COLO829 (cell line): ENCODE measurements around the gene MT1B.

Experiments used
- DNase-seq: peaks from one replicate; pipeline ENCODE4 v3.0.0; 2012; ENCODE audit warnings: low spot score

The MT1B gene

GRCh38 chr16:56684926-56685590 is 33.4 kb downstream of the MT1B start:
- DNase-seq = no peak

GRCh38 chr16:56686758-56687157 is 35.1 kb downstream of the MT1B start:
- DNase-seq = no peak

GRCh38 chr16:56688762-56689161 is 37.1 kb downstream of the MT1B start:
- DNase-seq = no peak

GRCh38 chr16:56689171-56689570 is 37.5 kb downstream of the MT1B start:
- no peak for DNase-seq

DNA sequence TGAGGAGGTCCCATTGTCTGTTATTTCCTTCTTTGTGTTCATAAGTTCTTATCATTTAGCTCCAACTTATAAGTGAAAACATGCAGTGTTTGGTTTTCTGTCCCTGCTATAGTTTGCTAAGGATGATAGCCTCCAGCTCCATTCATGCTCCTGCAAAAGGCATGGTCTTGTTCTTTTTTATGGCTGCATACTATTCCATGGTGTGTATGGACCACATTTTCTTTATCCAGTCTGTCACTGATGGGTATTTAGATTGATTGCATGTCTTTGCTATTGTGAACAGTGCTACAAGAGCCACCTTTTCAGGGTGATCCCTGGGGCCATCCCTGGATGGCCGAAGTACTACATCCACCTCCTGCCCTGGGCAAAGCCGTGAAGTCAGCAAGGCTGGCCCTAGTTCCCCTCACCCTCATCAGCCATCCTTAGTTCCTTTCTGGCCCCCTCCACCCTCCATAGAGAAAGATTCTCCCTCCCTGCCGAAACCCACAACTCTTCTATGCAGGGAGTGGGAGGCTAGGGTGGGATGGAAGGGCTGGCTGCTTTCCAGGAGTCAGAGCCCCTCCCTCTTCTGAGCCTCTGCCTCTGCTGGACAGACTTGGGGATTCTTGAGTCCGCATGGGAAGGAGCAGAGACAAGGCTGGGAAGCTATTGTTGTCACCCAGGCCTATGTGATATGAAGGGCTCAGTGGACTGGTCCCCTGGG is 38.9 kb downstream of the MT1B start:
- no peak for DNase-seq

- peak; percentile 42 for DNase-seq
Measured at GRCh38 chr16:56691885-56692284, 40.2 kb downstream of the MT1B start.

DNA sequence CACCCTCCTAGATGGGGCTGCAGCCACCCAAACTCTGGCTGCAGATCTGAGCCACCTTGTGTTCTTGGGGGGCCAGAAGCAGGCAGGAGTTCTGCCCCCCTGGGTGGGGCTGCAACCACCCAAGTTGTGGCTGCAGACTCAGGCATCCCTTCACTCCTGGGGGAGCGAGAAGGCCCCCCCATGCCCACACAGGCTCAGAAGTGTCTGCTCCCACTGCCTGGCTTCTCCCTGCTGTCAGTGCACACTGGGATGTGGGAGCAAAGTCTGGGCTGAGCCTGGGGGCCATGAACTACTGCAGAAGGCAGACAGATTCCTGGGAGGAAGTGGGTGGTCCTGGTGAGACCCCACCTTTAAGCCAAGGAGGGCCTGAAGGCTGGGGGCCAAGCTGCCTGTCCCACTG is 43.6 kb downstream of the MT1B start:
- DNase-seq = no peak

DNA sequence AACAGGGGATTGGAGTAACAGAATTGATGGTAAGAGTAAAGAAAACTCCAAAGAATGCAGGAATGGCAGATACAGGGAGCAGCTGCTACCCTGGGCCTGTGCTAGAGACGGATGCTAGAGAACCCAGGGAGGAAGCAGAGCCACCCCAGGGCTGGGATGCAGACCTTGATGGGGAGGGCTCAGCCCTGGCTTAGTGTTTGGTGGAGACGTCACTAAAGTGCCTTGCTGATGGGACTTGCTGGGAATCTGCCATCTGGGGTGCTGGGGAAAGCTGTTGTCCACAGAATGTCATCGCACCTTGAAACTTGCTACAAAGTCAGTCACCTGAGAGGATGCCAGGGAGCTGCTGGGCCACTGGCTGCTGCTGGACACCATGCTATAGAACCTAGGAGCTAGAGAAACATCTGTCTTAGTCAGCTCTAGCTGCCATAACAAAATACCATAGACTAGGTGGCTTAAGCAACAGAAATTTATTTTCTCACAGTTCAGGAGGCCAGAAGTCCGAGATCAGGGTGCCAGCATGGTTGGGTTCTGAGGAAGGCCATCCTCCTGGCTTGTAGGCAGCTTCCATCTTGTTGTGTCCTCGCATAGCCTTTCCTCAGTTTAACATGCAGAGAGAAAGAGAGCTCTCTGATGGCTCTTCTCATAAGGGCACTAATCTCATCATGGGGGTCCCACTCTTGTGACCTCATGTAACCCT is 45.9 kb downstream of the MT1B start:
- DNase-seq = no peak

DNA sequence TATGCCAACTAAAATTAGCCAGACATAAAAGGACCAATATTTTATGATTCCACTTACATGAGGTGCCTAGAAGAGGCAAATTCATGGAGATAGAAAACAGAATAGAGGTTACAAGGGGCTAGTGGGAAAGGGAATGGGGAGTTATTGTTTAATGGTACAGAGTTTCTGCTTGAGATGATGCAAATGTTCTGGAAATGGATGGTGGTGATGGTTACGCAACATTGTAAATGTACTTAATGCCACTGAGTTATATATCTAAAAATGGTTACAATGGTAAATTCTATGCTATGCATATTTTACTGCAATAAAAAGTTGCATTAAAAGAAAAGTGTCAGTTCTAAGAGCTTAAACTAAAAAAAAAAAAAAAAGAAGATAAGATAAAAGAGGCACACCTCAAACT is 48.5 kb downstream of the MT1B start:
- DNase-seq = no peak

- no peak for DNase-seq
Measured at GRCh38 chr16:56700631-56701030, 48.9 kb downstream of the MT1B start.

DNA sequence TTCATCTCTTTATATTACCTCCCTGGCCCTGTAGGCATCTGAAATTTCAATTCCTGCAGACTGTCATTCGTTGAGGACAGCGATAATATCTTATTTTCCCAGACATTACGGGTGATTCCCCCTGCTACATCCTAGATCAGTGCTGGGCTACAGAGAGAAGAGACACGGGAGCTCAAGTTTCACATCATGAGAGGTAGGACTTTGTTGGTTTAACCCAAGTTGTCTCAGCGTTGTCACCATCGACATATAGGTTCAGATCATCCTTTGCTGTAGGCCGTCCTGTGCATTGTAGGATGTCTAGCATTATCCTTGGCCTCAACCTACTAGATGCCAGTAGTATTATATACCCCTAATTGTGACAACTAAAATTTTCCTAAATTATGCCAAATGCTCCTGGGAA is 49.8 kb downstream of the MT1B start:
- DNase-seq = no peak
